Duodenal mucosa (tissue), 2 donors: ENCODE results near the gene MRPS10.

ENCODE experiments used
- H3K27ac ChIP-seq: one replicate; pipeline ENCODE4 v1.7.0; 2013; ENCODE audit warnings: low read depth, low read length
- H3K27me3 ChIP-seq, 2 donors: one replicate each; pipeline ENCODE4 v1.7.0; 2013; ENCODE audit warnings: low read length in 2 of 2, control low read depth in 1 of 2; ENCODE audit not compliant: insufficient read depth in 2 of 2, control insufficient read depth in 1 of 2
- H3K36me3 ChIP-seq, 2 donors: one replicate each; pipeline ENCODE4 v1.7.0; 2013; ENCODE audit warnings: low read length in 2 of 2, control low read depth in 1 of 2; ENCODE audit not compliant: insufficient read depth in 2 of 2, control insufficient read depth in 1 of 2
- H3K4me1 ChIP-seq, 2 donors: one replicate each; pipeline ENCODE4 v1.7.0; 2013; ENCODE audit warnings: low read length in 2 of 2, control low read depth in 1 of 2; ENCODE audit not compliant: insufficient read depth in 2 of 2, control insufficient read depth in 1 of 2
- H3K4me3 ChIP-seq, 2 donors: one replicate each; pipeline ENCODE4 v1.7.0; 2013; ENCODE audit warnings: low read length in 2 of 2, low read depth in 1 of 2
- H3K9ac ChIP-seq, 2 donors: one replicate each; pipeline ENCODE4 v1.7.0; 2013; ENCODE audit warnings: low read length in 2 of 2, low read depth in 1 of 2
- H3K9me3 ChIP-seq, 2 donors: one replicate each; pipeline ENCODE4 v1.7.0; 2013; ENCODE audit warnings: low read length in 2 of 2, control low read depth in 1 of 2; ENCODE audit not compliant: control insufficient read depth in 1 of 2

The MRPS10 gene

GRCh38 chr6:42257614-42258013 is 40.0 kb upstream of the MRPS10 start:
- Histone ChIP-seq H3K9me3 (no peaks in the 10 kb centered on the region), H3K36me3 (peaks cover 14 to 22% of the 10 kb centered on the region in 2 donors), H3K27me3 (no peaks in the 10 kb centered on the region), H3K4me3 (no peak overlapping the region), H3K4me1 (peaks cover 7 to 10% of the 10 kb centered on the region in 2 donors), H3K9ac (no peak overlapping the region), H3K27ac (no peak overlapping the region)

DNA sequence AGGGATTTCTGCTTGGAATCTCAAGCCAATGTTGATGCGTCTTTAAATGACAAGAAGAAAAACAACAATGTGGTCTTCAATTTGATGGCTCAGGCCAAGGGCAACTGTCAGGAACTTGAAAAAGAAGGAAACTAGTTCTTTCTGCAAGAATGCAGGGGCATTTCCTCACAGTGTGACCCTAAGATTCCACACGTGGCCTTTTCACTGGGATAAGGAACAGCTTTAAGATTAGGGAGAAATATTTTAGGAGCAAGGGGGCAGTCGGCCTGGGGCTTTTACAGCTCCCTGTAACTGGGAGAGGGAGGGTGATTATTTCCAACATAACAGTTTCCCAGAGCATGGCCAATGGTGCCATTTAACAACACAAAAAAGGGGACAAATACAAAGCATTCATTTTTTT is 39.4 kb upstream of the MRPS10 start:
- Histone ChIP-seq H3K36me3 (peaks cover 14 to 22% of the 10 kb centered on the region in 2 donors), H3K4me1 (peaks cover 12 to 14% of the 10 kb centered on the region in 2 donors), H3K9me3 (no peaks in the 10 kb centered on the region), H3K27ac (no peak overlapping the region), H3K27me3 (no peaks in the 10 kb centered on the region), H3K4me3 (no peak overlapping the region), H3K9ac (no peak overlapping the region)

GRCh38 chr6:42255050-42255449 is 37.4 kb upstream of the MRPS10 start:
- Histone ChIP-seq H3K4me3 (no peak overlapping the region), H3K36me3 (peaks cover 14 to 22% of the 10 kb centered on the region in 2 donors), H3K27ac (no peak overlapping the region), H3K4me1 (peaks cover 17 to 22% of the 10 kb centered on the region in 2 donors), H3K27me3 (no peaks in the 10 kb centered on the region), H3K9ac (no peak overlapping the region), H3K9me3 (no peaks in the 10 kb centered on the region)

DNA sequence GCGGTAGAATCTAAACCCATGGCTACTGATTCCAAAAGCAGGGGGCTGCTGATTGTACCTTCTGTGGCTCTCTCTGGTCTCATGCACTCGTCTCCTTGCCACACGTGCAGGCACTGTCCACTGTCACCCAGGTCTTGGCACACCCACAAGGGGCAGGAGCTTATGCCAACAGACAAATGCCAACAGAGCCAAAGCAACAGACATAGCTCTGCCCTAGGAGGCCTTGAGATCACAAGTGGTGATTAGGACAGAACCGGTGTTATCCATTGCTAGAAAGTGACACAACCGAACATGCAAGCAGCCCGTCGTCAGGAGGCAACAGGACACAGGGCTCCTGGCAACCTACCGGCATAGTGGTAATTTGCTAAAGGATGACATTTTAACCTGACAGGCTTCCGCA is 36.8 kb upstream of the MRPS10 start:
- H3K4me3 ChIP-seq, result no peak overlapping the region
- H3K9ac ChIP-seq, result no peak overlapping the region
- H3K4me1 ChIP-seq, result peaks cover 17 to 23% of the 10 kb centered on the region in 2 donors
- H3K36me3 ChIP-seq, result peaks cover 14 to 22% of the 10 kb centered on the region in 2 donors
- H3K27me3 ChIP-seq, result no peaks in the 10 kb centered on the region
- no peaks in the 10 kb centered on the region for H3K9me3 ChIP-seq
- no peak overlapping the region for H3K27ac ChIP-seq

DNA sequence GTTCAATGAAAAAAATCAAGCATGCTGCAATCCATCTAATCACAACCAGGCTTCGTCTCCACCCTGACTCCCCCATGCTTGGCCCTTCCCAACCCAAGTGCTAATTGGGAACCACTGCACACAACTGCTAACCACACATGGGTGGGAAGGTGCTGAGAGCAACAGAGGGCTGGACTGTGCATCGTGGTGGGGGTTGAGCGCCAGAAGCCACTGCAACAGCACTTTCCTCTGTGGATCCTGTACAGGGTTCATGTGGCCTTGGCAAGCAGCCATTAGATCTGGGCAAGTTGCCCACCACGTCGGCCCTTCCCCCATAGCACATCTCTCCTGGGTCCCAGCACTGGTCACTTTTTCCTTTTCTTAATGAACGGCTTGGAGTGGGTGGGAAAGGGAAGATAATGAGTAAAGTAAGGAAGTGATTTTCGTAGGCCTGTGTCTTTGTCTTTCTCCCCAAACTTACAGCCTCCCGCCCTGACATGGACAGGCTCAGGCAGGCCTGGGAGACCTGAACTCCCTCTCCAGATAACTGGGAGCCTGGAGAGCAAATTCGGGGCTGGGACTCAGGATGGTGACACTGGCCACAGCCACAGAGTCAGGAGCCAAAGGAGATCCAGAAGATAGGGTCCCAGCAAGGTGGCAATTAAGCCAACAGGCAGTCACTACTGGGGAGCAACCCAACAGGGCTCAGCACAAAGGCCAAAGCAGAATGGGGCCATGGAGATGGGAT is 34.4 kb upstream of the MRPS10 start:
- H3K9me3 ChIP-seq, result no peaks in the 10 kb centered on the region
- H3K27ac ChIP-seq, result no peak overlapping the region
- no peak overlapping the region for H3K4me3 ChIP-seq
- H3K9ac ChIP-seq, result no peak overlapping the region
- peaks cover 18 to 27% of the 10 kb centered on the region in 2 donors for H3K36me3 ChIP-seq
- H3K27me3 ChIP-seq, result no peaks in the 10 kb centered on the region
- peaks cover 17 to 23% of the 10 kb centered on the region in 2 donors for H3K4me1 ChIP-seq

GRCh38 chr6:42251500-42251899 is 33.8 kb upstream of the MRPS10 start:
- H3K27ac ChIP-seq, result no peak overlapping the region
- H3K27me3 ChIP-seq, result no peaks in the 10 kb centered on the region
- H3K9ac ChIP-seq, result no peak overlapping the region
- H3K36me3 ChIP-seq, result peaks cover 18 to 22% of the 10 kb centered on the region in 2 donors
- H3K4me1 ChIP-seq, result peaks cover 17 to 23% of the 10 kb centered on the region in 2 donors
- no peak overlapping the region for H3K4me3 ChIP-seq
- H3K9me3 ChIP-seq, result no peaks in the 10 kb centered on the region

DNA sequence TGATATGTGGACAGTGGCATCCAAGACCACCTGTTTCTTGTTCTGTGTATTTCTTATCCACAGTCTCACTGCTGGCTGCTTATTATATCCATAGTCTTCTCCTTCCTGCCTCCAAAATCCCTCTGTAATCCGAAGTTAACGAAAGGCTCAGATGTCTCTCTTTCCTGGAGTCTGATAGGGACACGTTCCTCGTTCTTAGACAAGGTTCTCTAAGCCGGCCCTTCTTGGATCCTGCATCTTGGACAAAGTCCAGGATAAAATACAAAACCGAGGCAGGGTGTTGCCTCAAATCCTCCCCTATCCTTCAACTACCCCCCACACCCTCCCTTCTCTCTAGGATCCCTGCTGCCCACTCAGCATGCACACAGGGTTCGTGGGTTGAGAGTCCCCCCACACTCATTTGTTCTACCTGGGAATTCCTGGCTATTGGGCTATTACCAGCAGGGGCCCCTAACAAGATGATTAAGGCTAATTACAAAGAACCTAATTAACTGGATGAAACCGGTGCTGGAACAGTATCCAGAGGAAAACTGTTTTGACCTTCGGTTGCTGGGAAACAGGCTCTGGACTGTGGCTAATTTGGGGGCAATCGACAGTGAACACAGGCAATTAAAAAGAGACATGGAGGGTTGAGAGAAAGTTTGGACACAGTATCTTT is 32.7 kb upstream of the MRPS10 start:
- Histone ChIP-seq H3K27ac (no peak overlapping the region), H3K4me1 (peaks cover 17 to 23% of the 10 kb centered on the region in 2 donors), H3K9ac (no peak overlapping the region), H3K27me3 (no peaks in the 10 kb centered on the region), H3K4me3 (no peak overlapping the region), H3K36me3 (peaks cover 18 to 22% of the 10 kb centered on the region in 2 donors), H3K9me3 (no peaks in the 10 kb centered on the region)

GRCh38 chr6:42249279-42249678 is 31.6 kb upstream of the MRPS10 start:
- Histone ChIP-seq H3K9me3 (no peaks in the 10 kb centered on the region), H3K27ac (no peak overlapping the region), H3K27me3 (no peaks in the 10 kb centered on the region), H3K4me1 (peaks cover 17 to 23% of the 10 kb centered on the region in 2 donors), H3K4me3 (no peak overlapping the region), H3K36me3 (peaks cover 10 to 15% of the 10 kb centered on the region in 2 donors), H3K9ac (no peak overlapping the region)

GRCh38 chr6:42243046-42243445 is 25.4 kb upstream of the MRPS10 start:
- H3K4me3 ChIP-seq, result no peak overlapping the region

DNA sequence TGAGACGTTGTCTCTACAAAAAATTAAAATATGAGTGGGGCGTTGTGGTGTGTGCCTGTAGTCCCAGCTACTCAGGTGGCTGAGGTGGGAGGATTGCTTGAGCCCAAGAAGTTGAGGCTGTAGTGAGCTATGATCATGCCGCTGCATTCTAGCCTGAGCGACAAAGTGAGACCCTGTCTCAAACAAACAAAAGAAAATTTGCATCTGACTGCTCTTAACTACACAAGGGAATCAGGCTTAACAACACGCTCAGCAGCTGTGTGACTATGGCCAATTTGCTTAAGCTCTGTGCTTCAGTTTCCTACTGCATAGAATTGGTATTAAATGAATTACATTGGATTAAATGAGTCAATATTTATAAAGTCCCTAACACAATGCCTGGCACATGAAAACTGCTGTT is 24.3 kb upstream of the MRPS10 start:
- Histone ChIP-seq H3K4me1 (peaks cover 0 to 7% of the 10 kb centered on the region in 2 donors), H3K4me3 (no peak overlapping the region), H3K9ac (no peak overlapping the region), H3K36me3 (peaks cover 9 to 30% of the 10 kb centered on the region in 2 donors), H3K27me3 (no peaks in the 10 kb centered on the region), H3K9me3 (no peaks in the 10 kb centered on the region), H3K27ac (no peak overlapping the region)

More at GRCh38 chr6:42243046-42243445, 25.4 kb upstream of the MRPS10 start:
- Histone ChIP-seq H3K27me3 (no peaks in the 10 kb centered on the region), H3K27ac (no peak overlapping the region), H3K4me1 (peaks cover 0 to 7% of the 10 kb centered on the region in 2 donors), H3K36me3 (peaks cover 9 to 30% of the 10 kb centered on the region in 2 donors), H3K9ac (no peak overlapping the region), H3K9me3 (no peaks in the 10 kb centered on the region)
